ENCODE data around the gene BEGAIN. TPM values are rescaled to one million over a fixed set of nuclear protein-coding genes. Genes with fewer than 3 reads are reported as not detected.

The BEGAIN gene
- total RNA-seq, 2 donors from 2014 or later = 0.91 to 1.3 TPM

GRCh38 chr14:100500128-100500527 lies 87.1 kb downstream of the BEGAIN start:
- peaks cover 12% of the 10 kb centered on the region for H3K9me3 Mint-ChIP-seq
- TF ChIP-seq, protein P1, sequence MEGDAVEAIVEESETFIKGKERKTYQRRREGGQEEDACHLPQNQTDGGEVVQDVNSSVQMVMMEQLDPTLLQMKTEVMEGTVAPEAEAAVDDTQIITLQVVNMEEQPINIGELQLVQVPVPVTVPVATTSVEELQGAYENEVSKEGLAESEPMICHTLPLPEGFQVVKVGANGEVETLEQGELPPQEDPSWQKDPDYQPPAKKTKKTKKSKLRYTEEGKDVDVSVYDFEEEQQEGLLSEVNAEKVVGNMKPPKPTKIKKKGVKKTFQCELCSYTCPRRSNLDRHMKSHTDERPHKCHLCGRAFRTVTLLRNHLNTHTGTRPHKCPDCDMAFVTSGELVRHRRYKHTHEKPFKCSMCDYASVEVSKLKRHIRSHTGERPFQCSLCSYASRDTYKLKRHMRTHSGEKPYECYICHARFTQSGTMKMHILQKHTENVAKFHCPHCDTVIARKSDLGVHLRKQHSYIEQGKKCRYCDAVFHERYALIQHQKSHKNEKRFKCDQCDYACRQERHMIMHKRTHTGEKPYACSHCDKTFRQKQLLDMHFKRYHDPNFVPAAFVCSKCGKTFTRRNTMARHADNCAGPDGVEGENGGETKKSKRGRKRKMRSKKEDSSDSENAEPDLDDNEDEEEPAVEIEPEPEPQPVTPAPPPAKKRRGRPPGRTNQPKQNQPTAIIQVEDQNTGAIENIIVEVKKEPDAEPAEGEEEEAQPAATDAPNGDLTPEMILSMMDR (conservative IDR thresholded peaks at IDR 0.05) = no peak
- H3K27me3 Mint-ChIP-seq (ENCODE audit: insufficient read depth) = peaks cover 2% of the 10 kb centered on the region

GRCh38 chr14:100498068-100498467 lies 89.1 kb downstream of the BEGAIN start:
- TF ChIP-seq, protein P1 (conservative IDR thresholded peaks at IDR 0.05) = no peak
- Mint-ChIP-seq H3K27me3 (ENCODE audit: insufficient read depth) (peaks cover 2% of the 10 kb centered on the region), H3K27ac (no peak overlapping the region), H3K36me3 (ENCODE audit: low read depth) (no peaks in the 10 kb centered on the region), H3K4me1 (no peaks in the 10 kb centered on the region), H3K9me3 (no peaks in the 10 kb centered on the region), H3K4me3 (no peak overlapping the region)
- Histone ChIP-seq H3K36me3 (ENCODE audit: control insufficient read depth, insufficient read depth, low read length) (no peaks in the 10 kb centered on the region), H3K4me3 (ENCODE audit: low read length) (no peak overlapping the region), H3K9ac (ENCODE audit: extremely low read depth, low read length, poor library complexity, severe bottlenecking) (no peak overlapping the region), H3K27me3 (ENCODE audit: control insufficient read depth, insufficient read depth, low read length, poor library complexity, severe bottlenecking) (no peaks in the 10 kb centered on the region), H3K27ac (ENCODE audit: low read depth, low read length) (no peak overlapping the region), H3K9me3 (ENCODE audit: control insufficient read depth, low read length) (no peaks in the 10 kb centered on the region), H3K4me1 (ENCODE audit: control insufficient read depth, insufficient read depth, low read length) (no peaks in the 10 kb centered on the region)
- 95 to 96% methylated on average over 4 to 9 of the region's 9 CpGs for WGBS, 2 experiments (ENCODE audit: insufficient coverage in 1 of 2, insufficient read length in 1 of 2)
- DNase-seq = no peak

More at GRCh38 chr14:100500128-100500527, 87.1 kb downstream of the BEGAIN start:
- Mint-ChIP-seq H3K36me3 (ENCODE audit: low read depth) (peaks cover 5% of the 10 kb centered on the region), H3K4me3 (no peak overlapping the region), H3K4me1 (no peaks in the 10 kb centered on the region), H3K27ac (no peak overlapping the region)
- Histone ChIP-seq H3K27me3 (ENCODE audit: control insufficient read depth, insufficient read depth, low read length, poor library complexity, severe bottlenecking) (no peaks in the 10 kb centered on the region), H3K9ac (ENCODE audit: extremely low read depth, low read length, poor library complexity, severe bottlenecking) (no peak overlapping the region), H3K4me1 (ENCODE audit: control insufficient read depth, insufficient read depth, low read length) (no peaks in the 10 kb centered on the region), H3K9me3 (ENCODE audit: control insufficient read depth, low read length) (peaks cover 6% of the 10 kb centered on the region), H3K36me3 (ENCODE audit: control insufficient read depth, insufficient read depth, low read length) (no peaks in the 10 kb centered on the region), H3K27ac (ENCODE audit: low read depth, low read length) (no peak overlapping the region), H3K4me3 (ENCODE audit: low read length) (no peak overlapping the region)
- DNase-seq = no peak
- 89 to 92% methylated on average over 3 to 9 of the region's 9 CpGs for WGBS, 2 experiments (ENCODE audit: insufficient coverage in 1 of 2, insufficient read length in 1 of 2)

GRCh38 chr14:100495917-100496316 lies 91.3 kb downstream of the BEGAIN start:
- Histone ChIP-seq H3K9ac (ENCODE audit: extremely low read depth, low read length, poor library complexity, severe bottlenecking) (no peak overlapping the region), H3K9me3 (ENCODE audit: control insufficient read depth, low read length) (no peaks in the 10 kb centered on the region), H3K36me3 (ENCODE audit: control insufficient read depth, insufficient read depth, low read length) (no peaks in the 10 kb centered on the region), H3K27me3 (ENCODE audit: control insufficient read depth, insufficient read depth, low read length, poor library complexity, severe bottlenecking) (no peaks in the 10 kb centered on the region), H3K4me3 (ENCODE audit: low read length) (no peak overlapping the region), H3K27ac (ENCODE audit: low read depth, low read length) (no peak overlapping the region), H3K4me1 (ENCODE audit: control insufficient read depth, insufficient read depth, low read length) (no peaks in the 10 kb centered on the region)
- no peaks in the 10 kb centered on the region for H3K9me3 Mint-ChIP-seq
- H3K36me3 Mint-ChIP-seq (ENCODE audit: low read depth) = no peaks in the 10 kb centered on the region
- 97 to 100% methylated on average over 2 of the region's 2 CpGs for WGBS, 2 experiments (ENCODE audit: insufficient coverage in 1 of 2, insufficient read length in 1 of 2)
- no peak overlapping the region for H3K27ac Mint-ChIP-seq
- H3K4me3 Mint-ChIP-seq = no peak overlapping the region
- DNase-seq = no peak
- H3K27me3 Mint-ChIP-seq (ENCODE audit: insufficient read depth) = peaks cover 2% of the 10 kb centered on the region
- no peaks in the 10 kb centered on the region for H3K4me1 Mint-ChIP-seq
- TF ChIP-seq, protein P1 (conservative IDR thresholded peaks at IDR 0.05) = no peak
